ENCODE measurements around the gene RAB11A.

GRCh38 chr15:65940618-65940909 lies 71.3 kb downstream of the RAB11A start:
- TF ChIP-seq CTCF (IDR thresholded peaks at IDR 0.05 in 2 of 3, conservative IDR thresholded peaks at IDR 0.05 in 1 of 3; ENCODE audit: insufficient read depth in 2 of 3, low read depth in 1 of 3, low read length in 3 of 3) (no peak), RNF219 (CRISPR knock-in tag; IDR thresholded peaks at IDR 0.05) (no peak), AFF1 (IDR thresholded peaks at IDR 0.05; ENCODE audit: low read depth in 1 of 2, partially characterized antibody in 2 of 2) (no peak), ZNF584 (CRISPR knock-in tag; IDR thresholded peaks at IDR 0.05; ENCODE audit: low read depth) (no peak), JUND (IDR thresholded peaks at IDR 0.05; ENCODE audit: borderline replicate concordance, low read depth, low read length) (no peak), JUND (tag; IDR thresholded peaks at IDR 0.05; ENCODE audit: borderline replicate concordance, low read depth, low read length) (no peak), HNRNPLL (IDR thresholded peaks at IDR 0.05; ENCODE audit: low read depth, low read length, poor library complexity, severe bottlenecking) (no peak), POLR2A (conservative IDR thresholded peaks at IDR 0.05) (no peak), FOXP4 (CRISPR knock-in tag; IDR thresholded peaks at IDR 0.05; ENCODE audit: borderline replicate concordance) (no peak), PKNOX1 (IDR thresholded peaks at IDR 0.05) (no peak)

Measured in K562 (cell line).